GM23338 (cell line): ENCODE measurements around the gene F12. TPM values are rescaled to one million over a fixed set of nuclear protein-coding genes. Genes with fewer than 3 reads are reported as not detected.
A peak's percentile ranks its signal among the peaks of the same experiment; 100 is the strongest.

Experiments used
- ATAC-seq: fragments of 200-7000 bp; cut with Tn5 transposase; 3 replicates; pipeline ENCODE4 v1.9.1; 2020
- DNase-seq: peaks from one replicate; pipeline ENCODE4 v3.0.0-alpha.2; 2015; ENCODE audit warnings: low spot score
- H2AFZ ChIP-seq: fragments of 200-600 bp; sonication (generic); 2 replicates; pipeline ENCODE4 v1.8.0; 2016; ENCODE audit warnings: antibody characterized with exemption, mild to moderate bottlenecking, moderate library complexity
- H3F3A ChIP-seq: fragments of 200-600 bp; sonication (generic); replicated peaks from 2 replicates; pipeline ENCODE4 v1.8.0; 2017; ENCODE audit warnings: antibody characterized with exemption, mixed run types, low read depth
- H3K27ac ChIP-seq: fragments of 200-600 bp; sonication (generic); 2 replicates; pipeline ENCODE4 v1.6.1; 2016; ENCODE audit warnings: low read depth
- H3K27me3 ChIP-seq: fragments of 200-600 bp; sonication (generic); 2 replicates; pipeline ENCODE4 v1.8.0; 2016; ENCODE audit warnings: mild to moderate bottlenecking, mixed run types, moderate library complexity; ENCODE audit not compliant: insufficient read depth
- H3K36me3 ChIP-seq: fragments of 200-600 bp; sonication (generic); 2 replicates; pipeline ENCODE4 v1.8.0; 2016; ENCODE audit warnings: mild to moderate bottlenecking; ENCODE audit not compliant: insufficient read depth
- H3K4me1 ChIP-seq: fragments of 200-600 bp; sonication (generic); 2 replicates; pipeline ENCODE4 v1.8.0; 2016; ENCODE audit warnings: mild to moderate bottlenecking, moderate library complexity; ENCODE audit not compliant: insufficient read depth
- H3K4me2 ChIP-seq: fragments of 200-600 bp; sonication (generic); 2 replicates; pipeline ENCODE4 v1.7.1; 2017; ENCODE audit warnings: mixed run types
- H3K4me3 ChIP-seq: fragments of 200-600 bp; sonication (generic); 2 replicates; pipeline ENCODE4 v1.6.1; 2016; ENCODE audit warnings: mixed run types
- H3K79me2 ChIP-seq: fragments of 200-600 bp; sonication (generic); replicated peaks from 2 replicates; pipeline ENCODE4 v1.8.0; 2017; ENCODE audit warnings: mild to moderate bottlenecking; ENCODE audit not compliant: insufficient read depth
- H3K9me2 ChIP-seq: fragments of 200-600 bp; sonication (generic); 2 replicates; pipeline ENCODE4 v1.8.0; 2017; ENCODE audit not compliant: insufficient read depth
- H4K20me1 ChIP-seq: fragments of 200-600 bp; sonication (generic); replicated peaks from 2 replicates; pipeline ENCODE4 v1.8.0; 2017; ENCODE audit warnings: mild to moderate bottlenecking; ENCODE audit not compliant: insufficient read depth
- H3K27ac Mint-ChIP-seq: 2 replicates; pipeline ENCODE4 v1.8.0; 2020; ENCODE audit warnings: inconsistent platforms, mild to moderate bottlenecking, moderate library complexity, mixed read lengths
- H3K27me3 Mint-ChIP-seq: 3 replicates; pipeline ENCODE4 v1.8.0; 2022; ENCODE audit warnings: low read depth, mild to moderate bottlenecking, moderate library complexity, mixed read lengths, inconsistent platforms; ENCODE audit not compliant: insufficient read depth, poor library complexity
- H3K36me3 Mint-ChIP-seq: 3 replicates; pipeline ENCODE4 v1.8.0; 2021; ENCODE audit warnings: low read depth, mild to moderate bottlenecking, inconsistent platforms, moderate library complexity, mixed read lengths
- H3K4me1 Mint-ChIP-seq: 3 replicates; pipeline ENCODE4 v1.8.0; 2020; ENCODE audit warnings: mild to moderate bottlenecking, inconsistent platforms, mixed read lengths
- H3K4me3 Mint-ChIP-seq: 3 replicates; pipeline ENCODE4 v1.8.0; 2021; ENCODE audit warnings: moderate library complexity, mild to moderate bottlenecking, inconsistent platforms, mixed read lengths
- H3K9me3 Mint-ChIP-seq: 3 replicates; pipeline ENCODE4 v1.8.0; 2020; ENCODE audit warnings: moderate library complexity, mild to moderate bottlenecking, inconsistent platforms, mixed read lengths
- CREB1 ChIP-seq: fragments of 250-450 bp; sonication (Bioruptor Pico); IDR thresholded peaks from 2 replicates; pipeline ENCODE4 v1.5.0; 2020; ENCODE audit warnings: low read depth, mild to moderate bottlenecking, moderate library complexity
- CTCF ChIP-seq, 2 experiments: fragments of 200-600 bp in 1 of 2; sonication (generic) in 1 of 2; conservative IDR thresholded peaks; 2 replicates each; pipeline versions ENCODE4 v1.5.1 to v1.6.1; 2016 to 2017; ENCODE audit warnings: antibody characterized with exemption in 2 of 2, low read depth in 2 of 2, mild to moderate bottlenecking in 2 of 2, moderate library complexity in 1 of 2
- ETS1 ChIP-seq: IDR thresholded peaks from 2 replicates; pipeline ENCODE4 v1.6.1; 2016; ENCODE audit warnings: antibody characterized with exemption
- EZH2 ChIP-seq: fragments of 200-600 bp; sonication (generic); IDR thresholded peaks from one replicate; pipeline ENCODE4 v1.8.0; 2017; ENCODE audit warnings: antibody characterized with exemption, mild to moderate bottlenecking, low read depth; ENCODE audit not compliant: unreplicated experiment
- EZH2phosphoT487 ChIP-seq: fragments of 200-600 bp; sonication (generic); IDR thresholded peaks from one replicate; pipeline ENCODE4 v1.8.1; 2018; ENCODE audit warnings: antibody characterized with exemption; ENCODE audit not compliant: unreplicated experiment
- JUNB ChIP-seq: IDR thresholded peaks from one replicate; pipeline ENCODE4 v1.6.1; 2016; ENCODE audit warnings: antibody characterized with exemption; ENCODE audit not compliant: unreplicated experiment
- NANOG ChIP-seq: IDR thresholded peaks from 2 replicates; pipeline ENCODE4 v1.6.1; 2016; ENCODE audit warnings: antibody characterized with exemption, borderline replicate concordance
- POLR2AphosphoS5 ChIP-seq: IDR thresholded peaks from 2 replicates; pipeline ENCODE4 v1.6.1; 2016; ENCODE audit warnings: antibody characterized with exemption, low read depth
- STAT1 ChIP-seq: IDR thresholded peaks from one replicate; pipeline ENCODE4 v1.6.1; 2016; ENCODE audit warnings: antibody characterized with exemption; ENCODE audit not compliant: unreplicated experiment
- ZNF114 ChIP-seq: fragments of 250-450 bp; sonication (Bioruptor Pico); IDR thresholded peaks from 2 replicates; pipeline ENCODE4 v1.5.0; 2020; ENCODE audit warnings: mild to moderate bottlenecking, moderate library complexity
- ZNF331 ChIP-seq: fragments of 250-450 bp; sonication (Bioruptor Pico); IDR thresholded peaks from 2 replicates; pipeline ENCODE4 v1.5.0; 2020; ENCODE audit warnings: low read depth, mild to moderate bottlenecking, moderate library complexity
- ZNF462 ChIP-seq: fragments of 250-450 bp; sonication (Bioruptor Pico); IDR thresholded peaks from 2 replicates; pipeline ENCODE4 v1.5.0; 2020; ENCODE audit warnings: mild to moderate bottlenecking, moderate library complexity
- polyA plus RNA-seq: library from polyadenylated mRNA; unstranded; fragments of >200 nt; fragmentation: Nextera tagmentation; extraction: Ambion mirVana; gene quantifications from 2 replicates; pipeline ENCODE4 v1.2.1, GENCODE V29; 2016
- total RNA-seq: library from RNA; depleted of rRNA; stranded (reverse); fragments of >200 nt; shearing (Covaris generic); gene quantifications from 2 replicates; pipeline ENCODE4 v1.2.3, GENCODE V29; 2014
- TF ChIP-seq, protein P1 (sequence below): IDR thresholded peaks from one replicate; pipeline ENCODE4 v1.6.1; 2018; ENCODE audit warnings: antibody characterized with exemption; ENCODE audit not compliant: unreplicated experiment

The F12 gene
- total and polyA plus RNA-seq, 2 experiments from 2014 or later: 2.9 to 8.0 TPM

- peak within 1 kb of the TSS; percentile 47 for H2AFZ ChIP-seq
- peak; percentile 53 for ATAC-seq
- DNase-seq: peak; percentile 73
Observed at GRCh38 chr5:177426566-177427210, 17.3 kb upstream of the F12 start, which contains the start of gene GRK6. TSS of gene GRK6 (plus strand) at chr5:177426676. CDS start at chr5:177426846, 170 bp downstream.

More at GRCh38 chr5:177426566-177427210, 17.3 kb upstream of the F12 start, which contains the start of gene GRK6:
- Histone ChIP-seq H3K9me2 (no peaks in the 10 kb centered on the region), H3K4me3 (peak within 1 kb of the TSS; percentile 89), H3K4me1 (peaks cover 20% of the 10 kb centered on the region), H3K79me2 (peaks cover 21% of the 10 kb centered on the region), H4K20me1 (peaks cover 13% of the 10 kb centered on the region), H3K27me3 (no peaks in the 10 kb centered on the region), H3K27ac (peak within 1 kb of the TSS; percentile 89), H3F3A (peaks cover 16% of the 10 kb centered on the region), H3K36me3 (no peaks in the 10 kb centered on the region), H3K4me2 (peak within 1 kb of the TSS; percentile 93)
- TF ChIP-seq POLR2AphosphoS5 (no peak), ETS1 (no peak), NANOG (no peak), CTCF (conservative IDR thresholded peaks at IDR 0.05; ENCODE audit: low read depth in 2 of 2) (no peak), ZNF462 (no peak), ZNF331 (CRISPR knock-in tag) (no peak), CREB1 (CRISPR knock-in tag) (no peak), JUNB (no peak), EZH2phosphoT487 (no peak), EZH2 (no peak), STAT1 (no peak), ZNF114 (CRISPR knock-in tag) (no peak)
- TF ChIP-seq, protein P1, sequence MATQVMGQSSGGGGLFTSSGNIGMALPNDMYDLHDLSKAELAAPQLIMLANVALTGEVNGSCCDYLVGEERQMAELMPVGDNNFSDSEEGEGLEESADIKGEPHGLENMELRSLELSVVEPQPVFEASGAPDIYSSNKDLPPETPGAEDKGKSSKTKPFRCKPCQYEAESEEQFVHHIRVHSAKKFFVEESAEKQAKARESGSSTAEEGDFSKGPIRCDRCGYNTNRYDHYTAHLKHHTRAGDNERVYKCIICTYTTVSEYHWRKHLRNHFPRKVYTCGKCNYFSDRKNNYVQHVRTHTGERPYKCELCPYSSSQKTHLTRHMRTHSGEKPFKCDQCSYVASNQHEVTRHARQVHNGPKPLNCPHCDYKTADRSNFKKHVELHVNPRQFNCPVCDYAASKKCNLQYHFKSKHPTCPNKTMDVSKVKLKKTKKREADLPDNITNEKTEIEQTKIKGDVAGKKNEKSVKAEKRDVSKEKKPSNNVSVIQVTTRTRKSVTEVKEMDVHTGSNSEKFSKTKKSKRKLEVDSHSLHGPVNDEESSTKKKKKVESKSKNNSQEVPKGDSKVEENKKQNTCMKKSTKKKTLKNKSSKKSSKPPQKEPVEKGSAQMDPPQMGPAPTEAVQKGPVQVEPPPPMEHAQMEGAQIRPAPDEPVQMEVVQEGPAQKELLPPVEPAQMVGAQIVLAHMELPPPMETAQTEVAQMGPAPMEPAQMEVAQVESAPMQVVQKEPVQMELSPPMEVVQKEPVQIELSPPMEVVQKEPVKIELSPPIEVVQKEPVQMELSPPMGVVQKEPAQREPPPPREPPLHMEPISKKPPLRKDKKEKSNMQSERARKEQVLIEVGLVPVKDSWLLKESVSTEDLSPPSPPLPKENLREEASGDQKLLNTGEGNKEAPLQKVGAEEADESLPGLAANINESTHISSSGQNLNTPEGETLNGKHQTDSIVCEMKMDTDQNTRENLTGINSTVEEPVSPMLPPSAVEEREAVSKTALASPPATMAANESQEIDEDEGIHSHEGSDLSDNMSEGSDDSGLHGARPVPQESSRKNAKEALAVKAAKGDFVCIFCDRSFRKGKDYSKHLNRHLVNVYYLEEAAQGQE: no peak
- Mint-ChIP-seq H3K27ac (peak within 1 kb of the TSS; percentile 98), H3K4me3 (peak within 1 kb of the TSS; percentile 88), H3K9me3 (no peaks in the 10 kb centered on the region; the same call in 2 of the 3 replicates), H3K36me3 (peaks cover 4% of the 10 kb centered on the region; the same call in 2 of the 3 replicates), H3K27me3 (peaks cover 22% of the 10 kb centered on the region), H3K4me1 (peaks cover 24% of the 10 kb centered on the region)
